HUES6 (cell line): ENCODE results near the gene NVL.
"Not testable (repeated sequence)": the region's sequence is repeated elsewhere in the genome, so short reads cannot be mapped to it uniquely, and the experiment has no call there.

Experiments used
- H3K27ac ChIP-seq: 2 replicates; pipeline ENCODE4 v1.7.0; 2013; ENCODE audit warnings: low read depth, mild to moderate bottlenecking, low read length, inconsistent platforms
- H3K27me3 ChIP-seq: 2 replicates; pipeline ENCODE4 v1.6.1; 2013; ENCODE audit warnings: low read length; ENCODE audit not compliant: control insufficient read depth, insufficient read depth
- H3K36me3 ChIP-seq: 2 replicates; pipeline ENCODE4 v1.6.1; 2013; ENCODE audit warnings: low read length; ENCODE audit not compliant: control insufficient read depth, insufficient read depth
- H3K4me1 ChIP-seq: 2 replicates; pipeline ENCODE4 v1.6.1; 2013; ENCODE audit warnings: low read length; ENCODE audit not compliant: control insufficient read depth, insufficient read depth
- H3K4me3 ChIP-seq: 2 replicates; pipeline ENCODE4 v1.5.1; 2013; ENCODE audit warnings: low read depth, low read length
- H3K9ac ChIP-seq: one replicate; pipeline ENCODE4 v1.6.1; 2013; ENCODE audit warnings: mild to moderate bottlenecking, low read length
- H3K9me3 ChIP-seq: 2 replicates; pipeline ENCODE4 v1.6.1; 2013; ENCODE audit warnings: low read depth, low read length; ENCODE audit not compliant: control insufficient read depth, insufficient read depth

NVL gene

DNA sequence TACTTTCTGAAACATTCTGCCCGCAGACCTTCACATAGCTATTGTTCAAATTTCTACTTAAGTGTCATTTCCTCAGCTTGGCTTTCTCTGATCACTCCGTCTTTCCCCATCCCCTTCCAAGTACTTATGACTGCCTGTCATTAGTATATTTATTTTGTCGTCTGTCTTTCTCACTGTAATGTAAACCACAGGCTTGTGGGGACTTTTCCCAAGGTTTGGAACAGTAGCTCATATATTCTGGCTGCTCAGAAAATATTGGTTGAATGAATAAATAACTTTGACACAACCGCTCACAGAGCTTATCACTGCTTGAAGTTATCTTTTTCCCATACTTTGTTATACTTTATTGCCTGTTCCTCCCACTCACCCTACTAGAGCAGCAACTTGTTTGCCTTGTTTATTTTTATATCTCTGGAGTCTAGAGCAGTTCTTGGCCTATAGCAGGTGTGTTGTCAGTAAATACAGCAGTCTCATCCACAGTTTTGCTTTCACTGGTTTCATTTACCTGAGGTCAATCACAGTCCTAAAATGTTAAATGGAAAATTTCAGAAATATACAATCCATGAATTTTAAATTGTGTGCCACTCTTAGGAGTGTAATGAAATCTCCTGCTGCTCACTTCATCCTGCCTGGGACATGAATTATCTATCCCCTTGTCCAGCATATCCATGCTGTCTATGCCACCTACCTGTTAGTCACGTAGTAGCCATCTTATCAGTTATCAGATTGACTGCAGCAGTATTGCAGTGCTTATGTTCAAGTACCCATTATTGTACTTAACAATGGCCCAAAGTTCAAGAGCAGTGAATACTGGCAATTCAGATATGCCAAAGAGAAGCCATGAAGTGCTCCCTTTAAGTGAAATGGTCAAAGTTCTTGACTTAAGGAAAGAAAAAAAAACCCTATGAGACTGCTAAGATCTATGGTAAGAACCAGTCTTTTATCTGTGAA lies 24.3 kb upstream of the NVL start:
- H3K27me3 ChIP-seq = no peaks in the 10 kb centered on the region
- H3K4me3 ChIP-seq = no peak overlapping the region
- H3K9me3 ChIP-seq = peaks cover 16% of the 10 kb centered on the region
- no peak overlapping the region for H3K9ac ChIP-seq
- H3K4me1 ChIP-seq = peaks cover 16% of the 10 kb centered on the region
- H3K27ac ChIP-seq = no peak overlapping the region
- no peaks in the 10 kb centered on the region for H3K36me3 ChIP-seq

DNA sequence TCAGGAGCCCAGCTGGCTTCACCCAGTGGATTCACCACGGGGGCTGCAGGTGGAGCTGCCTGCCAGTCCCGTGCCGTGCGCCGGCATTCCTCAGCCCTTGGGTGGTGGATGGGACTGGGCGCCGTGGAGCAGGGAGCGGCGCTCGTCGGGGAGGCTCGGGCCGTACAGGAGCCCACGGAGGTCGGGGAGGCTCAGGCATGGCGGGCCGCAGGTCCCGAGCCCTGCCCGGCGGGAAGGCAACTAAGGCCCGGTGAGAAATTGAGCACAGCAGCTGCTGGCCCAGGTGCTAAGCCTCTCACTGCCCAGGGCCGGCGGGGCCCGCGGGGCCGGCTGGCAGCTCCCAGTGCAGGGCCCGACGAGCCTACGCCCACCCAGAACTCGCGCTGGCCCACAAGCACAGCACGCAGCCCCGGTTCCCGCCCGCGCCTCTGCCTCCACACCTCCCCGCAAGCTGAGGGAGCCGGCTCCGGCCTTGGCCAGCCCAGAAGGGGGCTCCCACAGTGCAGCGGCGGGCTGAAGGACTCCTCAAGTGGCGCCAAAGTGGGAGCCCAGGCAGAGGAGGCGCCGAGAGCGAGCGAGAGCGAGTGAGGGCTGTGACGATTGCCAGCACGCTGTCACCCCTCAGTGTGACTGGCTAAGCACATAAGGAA lies 22.6 kb upstream of the NVL start:
- not testable (repeated sequence) for H3K27me3 ChIP-seq, H3K4me3 ChIP-seq, H3K36me3 ChIP-seq, H3K27ac ChIP-seq, H3K4me1 ChIP-seq, H3K9ac ChIP-seq
- peaks cover 19% of the 10 kb centered on the region for H3K9me3 ChIP-seq

DNA sequence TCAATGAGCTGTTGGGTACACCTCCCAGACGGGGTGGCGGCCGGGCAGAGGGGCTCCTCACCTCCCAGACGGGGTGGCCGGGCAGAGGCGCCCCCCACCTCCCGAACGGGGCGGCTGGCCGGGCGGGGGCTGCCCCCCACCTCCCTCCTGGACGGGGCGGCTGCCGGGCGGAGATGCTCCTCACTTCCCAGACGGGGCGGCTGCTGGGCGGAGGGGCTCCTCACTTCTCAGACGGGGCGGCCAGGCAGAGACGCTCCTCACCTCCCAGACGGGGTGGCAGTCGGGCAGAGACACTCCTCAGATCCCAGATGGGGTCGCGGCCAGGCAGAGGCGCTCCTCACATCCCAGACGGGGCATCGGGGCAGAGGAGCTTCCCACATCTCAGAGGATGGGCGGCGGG lies 19.7 kb upstream of the NVL start:
- not testable (repeated sequence) for H3K4me3 ChIP-seq, H3K36me3 ChIP-seq, H3K27ac ChIP-seq, H3K27me3 ChIP-seq, H3K9ac ChIP-seq, H3K4me1 ChIP-seq
- peaks cover 19% of the 10 kb centered on the region for H3K9me3 ChIP-seq

GRCh38 chr1:224348137-224348536 lies 18.2 kb upstream of the NVL start:
- Histone ChIP-seq H3K36me3 (no peaks in the 10 kb centered on the region), H3K4me1 (no peaks in the 10 kb centered on the region), H3K4me3 (no peak overlapping the region), H3K27me3 (no peaks in the 10 kb centered on the region), H3K9ac (no peak overlapping the region), H3K27ac (no peak overlapping the region), H3K9me3 (peaks cover 34% of the 10 kb centered on the region)

DNA sequence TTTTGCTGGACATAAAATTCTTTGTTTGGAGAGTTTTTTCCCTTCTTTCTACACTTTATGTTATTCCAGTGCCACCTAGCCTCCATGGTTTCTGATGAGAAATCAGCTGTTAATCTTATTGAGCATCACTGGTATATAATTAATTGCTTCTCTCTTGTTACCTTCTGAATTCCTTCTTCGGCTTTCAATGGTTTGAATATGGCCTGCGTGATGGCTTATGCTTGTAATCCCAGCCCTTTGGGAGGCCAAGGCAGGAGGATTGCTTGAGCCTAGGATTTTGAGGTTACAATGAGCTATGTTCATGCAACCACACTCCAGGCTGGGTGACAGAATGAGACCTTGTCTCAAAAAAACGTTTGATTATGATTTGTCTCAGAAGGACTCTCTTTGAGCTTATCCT lies 13.7 kb upstream of the NVL start:
- H3K4me3 ChIP-seq = no peak overlapping the region
- H3K4me1 ChIP-seq = peaks cover 14% of the 10 kb centered on the region
- peaks cover 24% of the 10 kb centered on the region for H3K9me3 ChIP-seq

DNA sequence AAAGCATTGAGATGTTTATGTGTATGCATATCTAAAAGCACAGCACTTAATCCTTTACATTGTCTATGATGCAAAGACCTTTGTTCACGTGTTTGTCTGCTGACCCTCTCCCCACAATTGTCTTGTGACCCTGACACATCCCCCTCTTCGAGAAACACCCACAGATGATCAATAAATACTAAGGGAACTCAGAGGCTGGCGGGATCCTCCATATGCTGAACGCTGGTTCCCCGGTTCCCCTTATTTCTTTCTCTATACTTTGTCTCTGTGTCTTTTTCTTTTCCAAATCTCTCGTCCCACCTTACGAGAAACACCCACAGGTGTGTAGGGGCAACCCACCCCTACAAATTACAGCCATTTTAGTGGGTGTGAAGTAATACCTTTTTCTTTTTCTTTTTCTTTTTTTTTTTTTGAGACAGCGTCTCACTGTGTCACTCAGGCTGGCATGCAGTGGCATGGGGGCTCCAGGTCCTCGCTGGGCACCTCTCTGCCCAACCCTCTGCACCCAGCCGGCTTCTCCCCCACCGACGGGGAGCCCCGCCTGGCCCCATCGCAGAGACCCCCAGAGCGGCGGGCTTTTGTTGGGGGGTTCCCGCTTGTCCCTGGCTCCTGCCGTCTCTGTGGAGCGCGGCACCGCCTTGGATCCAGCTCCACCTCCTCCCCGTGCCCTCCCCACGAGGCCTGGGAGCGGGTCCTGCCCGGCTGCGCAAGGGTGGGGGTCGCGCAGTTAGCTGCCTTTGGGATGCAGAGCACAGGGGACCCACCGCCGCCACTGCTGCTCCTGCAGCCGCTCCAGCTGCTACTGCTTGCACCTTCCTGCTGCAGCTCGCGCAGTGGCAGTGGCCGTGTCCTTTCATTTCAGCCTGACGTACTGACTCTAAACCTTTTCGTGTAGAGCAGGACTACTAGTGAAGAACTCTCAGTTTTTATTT lies 10.7 kb upstream of the NVL start:
- H3K27ac ChIP-seq = peak overlapping the region; percentile 98
- not testable (repeated sequence) for H3K36me3 ChIP-seq, H3K27me3 ChIP-seq
- H3K9me3 ChIP-seq = peaks cover 24% of the 10 kb centered on the region
- peak overlapping the region; percentile 95 for H3K9ac ChIP-seq
- H3K4me1 ChIP-seq = peaks cover 15% of the 10 kb centered on the region
- peak overlapping the region; percentile 51 for H3K4me3 ChIP-seq

More for the DNA sequence above, 13.7 kb upstream of the NVL start:
- Histone ChIP-seq H3K9ac (no peak overlapping the region), H3K36me3 (no peaks in the 10 kb centered on the region), H3K27ac (no peak overlapping the region), H3K27me3 (no peaks in the 10 kb centered on the region)

DNA sequence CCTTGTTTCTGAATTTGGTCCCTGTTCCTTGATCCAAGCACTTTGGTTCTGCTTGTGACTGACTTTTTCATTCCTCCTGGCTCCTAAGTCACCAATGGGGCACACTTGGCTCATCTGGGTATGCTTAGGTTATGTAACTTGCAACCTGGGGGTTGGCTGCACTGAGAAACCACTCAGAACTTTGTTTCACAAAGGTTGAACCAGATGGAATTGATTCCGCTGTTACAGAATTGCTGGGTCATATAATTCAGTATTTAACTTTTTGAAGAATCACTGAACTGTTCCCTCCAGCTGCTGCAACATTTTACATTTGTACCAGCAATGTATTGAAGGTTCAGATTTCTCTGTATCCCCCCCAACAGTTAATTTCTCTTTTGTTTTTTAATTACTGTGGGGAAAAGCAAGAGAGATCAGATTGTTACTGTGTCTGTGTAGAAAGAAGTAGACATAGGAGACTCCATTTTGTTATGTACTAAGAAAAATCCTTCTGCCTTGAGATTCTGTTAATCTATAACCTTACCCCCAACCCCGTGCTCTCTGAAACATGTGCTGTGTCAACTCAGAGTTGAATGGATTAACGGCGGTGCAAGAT lies 9.6 kb upstream of the NVL start:
- peaks cover 22% of the 10 kb centered on the region for H3K9me3 ChIP-seq
- H3K4me1 ChIP-seq = peaks cover 15% of the 10 kb centered on the region
- no peaks in the 10 kb centered on the region for H3K36me3 ChIP-seq
- peak overlapping the region; percentile 7; the same call in 1 of the 2 replicates for H3K4me3 ChIP-seq
- peak overlapping the region; percentile 94 for H3K27ac ChIP-seq
- H3K9ac ChIP-seq = peak overlapping the region; percentile 73
- H3K27me3 ChIP-seq = no peaks in the 10 kb centered on the region

DNA sequence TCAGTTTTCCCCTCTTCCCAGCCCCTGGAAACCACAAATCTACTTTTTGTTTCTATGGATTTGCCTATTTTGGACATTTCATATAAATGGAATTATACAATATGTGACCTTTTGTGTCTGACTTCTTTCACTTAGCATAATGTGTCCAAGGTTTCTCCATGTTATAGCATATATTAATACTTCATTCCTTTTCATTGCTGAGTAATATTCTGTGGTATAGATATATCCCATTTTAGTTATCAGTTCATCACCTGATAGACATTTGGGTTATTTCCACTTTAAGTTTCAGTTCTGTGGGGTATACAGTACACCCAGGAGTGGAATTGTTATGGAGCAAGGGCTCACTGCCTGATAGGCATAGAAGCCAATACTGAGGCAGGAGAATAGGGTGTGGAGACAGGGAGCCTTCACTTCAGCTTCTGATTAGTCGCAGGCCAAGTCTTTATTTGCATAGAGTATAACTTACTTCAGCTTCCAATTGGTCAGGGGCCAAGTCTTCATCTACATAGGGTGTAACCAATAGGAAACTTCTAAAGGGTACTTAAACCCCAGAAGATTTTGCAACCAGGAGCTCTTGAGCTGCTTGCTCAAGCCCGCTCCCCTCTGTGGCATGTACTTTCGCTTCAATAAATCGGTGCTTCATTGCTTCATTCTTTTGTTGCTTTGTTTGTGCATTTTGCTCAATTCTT lies 8.3 kb upstream of the NVL start:
- Histone ChIP-seq H3K36me3 (no peaks in the 10 kb centered on the region), H3K9me3 (peaks cover 10% of the 10 kb centered on the region), H3K27ac (peak overlapping the region; percentile 94; the same call in 1 of the 2 replicates), H3K9ac (peak overlapping the region; percentile 73), H3K27me3 (no peaks in the 10 kb centered on the region), H3K4me1 (peaks cover 15% of the 10 kb centered on the region), H3K4me3 (no peak overlapping the region)

GRCh38 chr1:224333939-224334786 lies 4.2 kb upstream of the NVL start:
- Histone ChIP-seq H3K9me3 (no peaks in the 10 kb centered on the region), H3K4me1 (peaks cover 6% of the 10 kb centered on the region), H3K4me3 (no peak overlapping the region), H3K27me3 (no peaks in the 10 kb centered on the region), H3K9ac (no peak overlapping the region), H3K27ac (no peak overlapping the region), H3K36me3 (no peaks in the 10 kb centered on the region)
